Measurements from ENCODE around the gene UBE2G2. TPM values are rescaled to one million over a fixed set of nuclear protein-coding genes. Genes with fewer than 3 reads are reported as not detected.

Gene UBE2G2
- total RNA-seq, 1 experiment from 2014 or later, result 147 TPM

DNA sequence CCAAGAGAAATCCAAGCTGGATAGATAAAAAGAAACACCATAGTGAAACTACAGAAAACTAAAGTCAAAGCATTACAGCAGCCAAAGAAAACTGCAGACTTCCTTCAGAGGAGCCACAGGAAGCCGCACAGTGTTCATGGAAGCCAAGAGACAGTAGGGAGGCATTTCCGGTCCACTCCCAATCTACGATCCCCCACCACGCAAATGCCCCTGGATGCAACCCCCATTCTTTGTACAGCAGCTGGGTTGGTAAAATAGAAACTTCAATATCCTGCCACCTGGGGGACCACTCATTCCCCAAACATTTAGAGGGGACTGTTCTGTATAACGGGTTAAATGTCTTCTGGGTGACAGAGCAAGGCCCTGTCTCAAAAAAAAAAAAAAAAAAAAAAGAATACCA, 46.4 kb downstream of the UBE2G2 start:
- Mint-ChIP-seq H3K27me3 (ENCODE audit: insufficient read depth, unreplicated experiment) (peaks cover 9% of the 10 kb centered on the region), H3K4me1 (ENCODE audit: insufficient read depth, unreplicated experiment) (peaks cover 10% of the 10 kb centered on the region), H3K36me3 (ENCODE audit: insufficient read depth, unreplicated experiment) (no peaks in the 10 kb centered on the region), H3K27ac (ENCODE audit: low read depth, unreplicated experiment) (no peak overlapping the region), H3K4me3 (ENCODE audit: unreplicated experiment) (no peak overlapping the region), H3K9me3 (ENCODE audit: unreplicated experiment) (no peaks in the 10 kb centered on the region)
- ChIA-PET POLR2A (interaction anchor here (0.7 kb wide), 1 partner anchor 335 kb away, joined by 3 read pairs; no protein-coding TSS in a partner anchor), CTCF (interaction anchor here (0.6 to 1.2 kb wide), 4 partner anchors 13 to 244 kb away, joined by 3 to 12 read pairs (median 3); no protein-coding TSS in a partner anchor)
- intact Hi-C loops (cut with micrococcal nuclease), result no loop called here
- no TSS peak for BruUV-seq (replicated peaks)
- DNase-seq (ENCODE audit: unreplicated experiment), result peak; percentile 21
- peak; percentile 25 for TF ChIP-seq CTCF (IDR thresholded peaks at IDR 0.05; ENCODE audit: unreplicated experiment)

GRCh38 chr21:44753357-44753756, 48.3 kb downstream of the UBE2G2 start:
- Mint-ChIP-seq H3K4me3 (ENCODE audit: unreplicated experiment) (no peak overlapping the region), H3K27me3 (ENCODE audit: insufficient read depth, unreplicated experiment) (peaks cover 9% of the 10 kb centered on the region), H3K27ac (ENCODE audit: low read depth, unreplicated experiment) (no peak overlapping the region), H3K36me3 (ENCODE audit: insufficient read depth, unreplicated experiment) (no peaks in the 10 kb centered on the region), H3K9me3 (ENCODE audit: unreplicated experiment) (no peaks in the 10 kb centered on the region), H3K4me1 (ENCODE audit: insufficient read depth, unreplicated experiment) (peaks cover 10% of the 10 kb centered on the region)
- TF ChIP-seq CTCF (IDR thresholded peaks at IDR 0.05; ENCODE audit: unreplicated experiment), result no peak
- BruUV-seq (replicated peaks), result no TSS peak
- DNase-seq (ENCODE audit: unreplicated experiment), result no peak
- ChIA-PET CTCF (interaction anchor here (1.0 to 1.7 kb wide), 3 partner anchors 10 to 47 kb away, joined by 3 to 6 read pairs (median 3); no protein-coding TSS in a partner anchor), POLR2A (interaction anchor here (1.0 kb wide), 2 partner anchors 11 to 12 kb away, joined by 3 read pairs; no protein-coding TSS in a partner anchor)
- intact Hi-C loops (cut with micrococcal nuclease), result no loop called here

DNA sequence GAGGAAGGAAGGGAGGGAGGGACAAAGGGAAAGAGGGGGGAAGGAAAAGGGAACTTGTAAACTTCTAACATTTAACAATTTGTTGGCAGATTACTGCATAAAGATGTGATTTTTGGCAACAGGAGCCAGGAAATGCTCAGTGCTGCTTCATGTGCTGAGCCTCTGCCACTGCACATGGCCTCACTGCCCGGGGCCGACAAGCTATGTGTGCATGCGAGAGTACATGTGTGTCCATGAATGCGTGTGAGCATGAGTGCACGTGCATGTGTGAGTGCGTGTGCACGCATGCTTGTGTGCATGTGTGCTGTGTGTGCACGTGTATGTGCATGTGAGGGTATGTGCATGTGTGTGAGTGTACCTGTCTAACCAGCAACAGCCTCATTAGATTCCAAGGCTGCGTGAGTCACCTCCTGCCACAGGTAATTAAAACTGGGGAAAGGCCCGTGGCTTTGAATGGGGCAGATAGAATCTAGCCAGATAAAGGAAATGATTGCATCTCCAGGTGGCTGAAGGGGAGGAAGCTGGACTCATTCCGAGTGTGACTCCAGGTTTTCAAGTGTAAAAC, 48.9 kb downstream of the UBE2G2 start:
- intact Hi-C loops (cut with micrococcal nuclease), result no loop called here
- peaks cover 9% of the 10 kb centered on the region for H3K27me3 Mint-ChIP-seq (ENCODE audit: insufficient read depth, unreplicated experiment)
- peak; percentile 12 for TF ChIP-seq CTCF (IDR thresholded peaks at IDR 0.05; ENCODE audit: unreplicated experiment)
- ChIA-PET CTCF (interaction anchor here (0.7 to 1.7 kb wide), 3 partner anchors 10 to 57 kb away, joined by 3 to 6 read pairs (median 3); no protein-coding TSS in a partner anchor), POLR2A (no interaction called here)
- no TSS peak for BruUV-seq (replicated peaks)
- no peak overlapping the region for H3K27ac Mint-ChIP-seq (ENCODE audit: low read depth, unreplicated experiment)
- H3K4me1 Mint-ChIP-seq (ENCODE audit: insufficient read depth, unreplicated experiment), result peaks cover 10% of the 10 kb centered on the region
- no peak overlapping the region for H3K4me3 Mint-ChIP-seq (ENCODE audit: unreplicated experiment)
- DNase-seq (ENCODE audit: unreplicated experiment), result peak; percentile 71
- H3K9me3 Mint-ChIP-seq (ENCODE audit: unreplicated experiment), result no peaks in the 10 kb centered on the region
- H3K36me3 Mint-ChIP-seq (ENCODE audit: insufficient read depth, unreplicated experiment), result no peaks in the 10 kb centered on the region

- CTCF ChIA-PET, result interaction anchor here (0.6 to 1.3 kb wide), 3 partner anchors 41 to 326 kb away, joined by 3 read pairs; no protein-coding TSS in a partner anchor
- BruUV-seq (replicated peaks), result no TSS peak
Observed at GRCh38 chr21:44751799-44752636, 49.6 kb downstream of the UBE2G2 start.

More at GRCh38 chr21:44751799-44752636, 49.6 kb downstream of the UBE2G2 start:
- intact Hi-C loops (cut with micrococcal nuclease), result no loop called here
- Mint-ChIP-seq H3K27ac (ENCODE audit: low read depth, unreplicated experiment) (no peak overlapping the region), H3K9me3 (ENCODE audit: unreplicated experiment) (no peaks in the 10 kb centered on the region), H3K27me3 (ENCODE audit: insufficient read depth, unreplicated experiment) (peaks cover 9% of the 10 kb centered on the region), H3K36me3 (ENCODE audit: insufficient read depth, unreplicated experiment) (no peaks in the 10 kb centered on the region), H3K4me3 (ENCODE audit: unreplicated experiment) (no peak overlapping the region), H3K4me1 (ENCODE audit: insufficient read depth, unreplicated experiment) (peaks cover 10% of the 10 kb centered on the region)
- POLR2A ChIA-PET, result no interaction called here
- no peak for TF ChIP-seq CTCF (IDR thresholded peaks at IDR 0.05; ENCODE audit: unreplicated experiment)
- DNase-seq (ENCODE audit: unreplicated experiment), result no peak
